Measurements from ENCODE around the gene SSMEM1.
"Not testable (repeated sequence)": the region's sequence is repeated elsewhere in the genome, so short reads cannot be mapped to it uniquely, and the experiment has no call there.

SSMEM1 gene

DNA sequence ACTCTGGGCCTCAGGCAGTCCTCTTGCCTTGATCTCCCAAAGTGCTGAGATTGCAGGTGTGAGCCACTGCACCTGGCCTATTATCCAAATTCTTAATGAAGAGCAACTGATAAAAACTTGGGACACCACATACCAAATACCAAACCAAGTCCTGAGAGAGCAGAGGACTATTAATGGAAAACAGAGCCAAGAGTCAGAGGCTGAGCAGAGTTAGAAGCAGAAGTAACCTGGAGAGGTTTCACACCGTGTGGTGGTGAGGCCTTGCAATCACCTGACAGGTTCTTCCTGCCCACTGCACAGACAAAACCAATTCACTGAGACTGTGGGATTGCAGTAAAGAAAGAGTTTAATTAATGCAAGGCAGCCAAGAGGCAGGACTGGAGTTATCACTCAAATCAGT lies 16.0 kb downstream of the SSMEM1 start:
- Histone ChIP-seq H3K4me3 (ENCODE audit: low read depth, low read length) (no peak overlapping the region), H2BK120ac (ENCODE audit: insufficient read depth, low read length, poor library complexity) (no peak overlapping the region)
- WGBS (ENCODE audit: extremely low coverage, insufficient coverage, insufficient read length) = no CpG with 5 or more reads among the region's 1 CpG

DNA sequence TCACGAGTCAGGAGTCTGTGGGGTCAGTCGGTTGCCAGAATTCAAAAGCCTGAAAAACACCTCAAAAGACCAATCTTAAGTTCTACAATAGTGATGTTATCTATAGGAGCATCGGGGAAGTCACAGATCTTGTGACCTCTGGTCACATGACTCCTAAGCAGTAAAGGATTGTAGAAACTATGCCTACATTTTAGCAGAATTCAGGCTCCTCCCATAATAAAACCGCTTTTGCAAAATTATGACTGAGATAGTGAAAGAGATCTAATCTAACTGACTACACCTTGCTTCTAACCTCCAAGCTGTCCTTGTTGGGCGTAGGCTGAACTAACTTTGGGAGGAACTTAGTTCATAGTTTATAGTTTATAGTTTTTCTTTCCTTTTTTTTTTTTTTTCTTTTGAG lies 16.6 kb downstream of the SSMEM1 start:
- Histone ChIP-seq H3K79me2 (ENCODE audit: control insufficient read depth, insufficient read depth, low read length, poor library complexity) (no peaks in the 10 kb centered on the region), H2AK5ac (ENCODE audit: low read length) (no peak overlapping the region), H2BK12ac (ENCODE audit: low read length) (no peak overlapping the region), H2BK120ac (ENCODE audit: insufficient read depth, low read length, poor library complexity) (no peak overlapping the region), H4K8ac (ENCODE audit: low read depth, low read length) (no peak overlapping the region), H3K79me1 (ENCODE audit: low read length) (no peaks in the 10 kb centered on the region), H2AFZ (ENCODE audit: insufficient read depth, low read length, poor library complexity) (no peak overlapping the region), H3K4me2 (ENCODE audit: low read length) (no peak overlapping the region), H3K27ac (ENCODE audit: low read depth, low read length) (no peak overlapping the region), H3K4me3 (ENCODE audit: low read depth, low read length) (no peak overlapping the region), H3K9me3 (ENCODE audit: insufficient read depth, low read depth, low read length) (peaks cover 3% of the 10 kb centered on the region), H4K91ac (ENCODE audit: low read depth, low read length) (no peak overlapping the region), H3K36me3 (ENCODE audit: control insufficient read depth in 1 of 2, insufficient read depth in 2 of 2, low read length in 2 of 2) (no peaks in the 10 kb centered on the region), H3K27me3 (ENCODE audit: insufficient read depth, low read length) (no peaks in the 10 kb centered on the region), H3K14ac (ENCODE audit: low read length) (no peak overlapping the region), H3K18ac (ENCODE audit: low read length) (no peak overlapping the region), H3K23ac (ENCODE audit: low read length) (no peak overlapping the region), H2BK5ac (ENCODE audit: low read depth, low read length, poor library complexity) (no peak overlapping the region), H3K4me1 (ENCODE audit: control insufficient read depth in 1 of 2, insufficient read depth in 2 of 2, low read length in 2 of 2) (peaks cover 0 to 3% of the 10 kb centered on the region in 2 experiments), H3K4ac (ENCODE audit: low read depth, low read length) (no peak overlapping the region), H3K9ac (ENCODE audit: low read length) (no peak overlapping the region), H4K12ac (ENCODE audit: low read depth, low read length) (no peak overlapping the region)
- DNase-seq = no peak
- WGBS (ENCODE audit: extremely low coverage, insufficient coverage, insufficient read length) = no CpG with 5 or more reads among the region's 5 CpGs

More for the DNA sequence above, 16.0 kb downstream of the SSMEM1 start:
- Histone ChIP-seq H3K4ac (ENCODE audit: low read depth, low read length) (no peak overlapping the region), H3K79me2 (ENCODE audit: control insufficient read depth, insufficient read depth, low read length, poor library complexity) (no peaks in the 10 kb centered on the region), H3K18ac (ENCODE audit: low read length) (no peak overlapping the region), H2AFZ (ENCODE audit: insufficient read depth, low read length, poor library complexity) (no peak overlapping the region), H3K79me1 (ENCODE audit: low read length) (no peaks in the 10 kb centered on the region), H3K4me2 (ENCODE audit: low read length) (no peak overlapping the region), H2AK5ac (ENCODE audit: low read length) (no peak overlapping the region), H3K4me1 (ENCODE audit: control insufficient read depth in 1 of 2, insufficient read depth in 2 of 2, low read length in 2 of 2) (peaks cover 0 to 3% of the 10 kb centered on the region in 2 experiments), H3K9me3 (ENCODE audit: insufficient read depth, low read depth, low read length) (peaks cover 3% of the 10 kb centered on the region), H2BK5ac (ENCODE audit: low read depth, low read length, poor library complexity) (no peak overlapping the region), H3K27ac (ENCODE audit: low read depth, low read length) (no peak overlapping the region), H3K36me3 (ENCODE audit: control insufficient read depth in 1 of 2, insufficient read depth in 2 of 2, low read length in 2 of 2) (no peaks in the 10 kb centered on the region), H4K12ac (ENCODE audit: low read depth, low read length) (no peak overlapping the region), H3K9ac (ENCODE audit: low read length) (no peak overlapping the region), H4K91ac (ENCODE audit: low read depth, low read length) (no peak overlapping the region), H2BK12ac (ENCODE audit: low read length) (no peak overlapping the region), H3K23ac (ENCODE audit: low read length) (no peak overlapping the region), H3K27me3 (ENCODE audit: insufficient read depth, low read length) (no peaks in the 10 kb centered on the region), H4K8ac (ENCODE audit: low read depth, low read length) (no peak overlapping the region), H3K14ac (ENCODE audit: low read length) (no peak overlapping the region)
- peak in 1 of 2 donors; percentile 18 for DNase-seq

DNA sequence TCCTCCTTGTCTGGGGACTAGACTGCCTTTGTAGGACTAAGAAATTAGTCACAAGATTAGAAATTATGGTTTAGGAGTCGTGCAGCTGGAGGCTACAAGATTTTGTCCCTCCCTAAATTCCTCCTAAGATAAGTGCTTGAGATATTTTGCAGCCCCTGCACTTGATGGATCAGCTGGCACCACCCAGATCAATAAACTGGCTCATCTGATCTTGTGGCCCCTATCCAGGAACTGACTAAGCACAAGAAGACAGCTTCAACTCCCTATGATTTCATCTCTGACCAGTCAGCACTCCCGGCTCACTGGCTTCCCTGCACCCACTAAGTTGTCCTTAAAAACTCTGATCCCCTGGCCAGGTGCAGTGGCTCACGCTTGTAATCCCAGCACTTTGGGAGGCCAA lies 17.3 kb downstream of the SSMEM1 start:
- not testable (repeated sequence) for H3K4me2 ChIP-seq (ENCODE audit: low read length); H2BK120ac ChIP-seq (ENCODE audit: insufficient read depth, low read length, poor library complexity); H4K91ac ChIP-seq (ENCODE audit: low read depth, low read length); H2BK12ac ChIP-seq (ENCODE audit: low read length); H3K9me3 ChIP-seq (ENCODE audit: insufficient read depth, low read depth, low read length); H3K36me3 ChIP-seq (ENCODE audit: control insufficient read depth in 1 of 2, insufficient read depth in 2 of 2, low read length in 2 of 2); H3K27ac ChIP-seq (ENCODE audit: low read depth, low read length); H3K14ac ChIP-seq (ENCODE audit: low read length); H2AFZ ChIP-seq (ENCODE audit: insufficient read depth, low read length, poor library complexity); H2AK5ac ChIP-seq (ENCODE audit: low read length); H3K4me3 ChIP-seq (ENCODE audit: low read depth, low read length); H3K9ac ChIP-seq (ENCODE audit: low read length); H3K18ac ChIP-seq (ENCODE audit: low read length); H3K79me2 ChIP-seq (ENCODE audit: control insufficient read depth, insufficient read depth, low read length, poor library complexity); H4K8ac ChIP-seq (ENCODE audit: low read depth, low read length); H2BK5ac ChIP-seq (ENCODE audit: low read depth, low read length, poor library complexity); H3K79me1 ChIP-seq (ENCODE audit: low read length); H4K12ac ChIP-seq (ENCODE audit: low read depth, low read length); H3K27me3 ChIP-seq (ENCODE audit: insufficient read depth, low read length); H3K4ac ChIP-seq (ENCODE audit: low read depth, low read length); H3K23ac ChIP-seq (ENCODE audit: low read length); H3K4me1 ChIP-seq (ENCODE audit: control insufficient read depth in 1 of 2, insufficient read depth in 2 of 2, low read length in 2 of 2); DNase-seq
- WGBS (ENCODE audit: extremely low coverage, insufficient coverage, insufficient read length) = no CpG with 5 or more reads among the region's 3 CpGs

DNA sequence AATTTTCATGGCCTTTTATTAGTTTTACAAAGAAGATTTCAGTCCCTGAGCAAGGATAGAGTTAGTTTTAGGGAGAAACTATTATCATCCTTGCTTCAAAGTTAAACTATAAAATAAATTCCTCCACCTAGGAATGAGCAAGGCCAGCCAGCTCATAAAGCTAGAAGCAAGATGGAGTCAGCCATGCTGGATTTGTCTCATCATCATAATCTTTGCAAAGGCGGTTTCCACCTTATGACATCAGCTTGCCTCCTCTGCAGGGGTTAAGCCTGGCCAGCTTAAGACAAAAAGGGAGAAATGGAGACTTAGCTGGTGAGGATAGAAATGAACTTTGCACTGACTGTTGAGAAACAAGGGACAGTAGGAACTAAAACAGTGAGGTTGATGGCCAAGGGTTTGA lies 18.7 kb downstream of the SSMEM1 start:
- Histone ChIP-seq H3K79me2 (ENCODE audit: control insufficient read depth, insufficient read depth, low read length, poor library complexity) (no peaks in the 10 kb centered on the region), H3K9me3 (ENCODE audit: insufficient read depth, low read depth, low read length) (peaks cover 5% of the 10 kb centered on the region), H3K14ac (ENCODE audit: low read length) (no peak overlapping the region), H3K79me1 (ENCODE audit: low read length) (no peaks in the 10 kb centered on the region), H4K8ac (ENCODE audit: low read depth, low read length) (no peak overlapping the region), H4K91ac (ENCODE audit: low read depth, low read length) (no peak overlapping the region), H3K27me3 (ENCODE audit: insufficient read depth, low read length) (no peaks in the 10 kb centered on the region), H3K9ac (ENCODE audit: low read length) (no peak overlapping the region), H3K4me1 (ENCODE audit: control insufficient read depth in 1 of 2, insufficient read depth in 2 of 2, low read length in 2 of 2) (no peaks in the 10 kb centered on the region), H2AK5ac (ENCODE audit: low read length) (no peak overlapping the region), H2BK12ac (ENCODE audit: low read length) (no peak overlapping the region), H2AFZ (ENCODE audit: insufficient read depth, low read length, poor library complexity) (no peak overlapping the region), H3K4me2 (ENCODE audit: low read length) (no peak overlapping the region), H3K4me3 (ENCODE audit: low read depth, low read length) (no peak overlapping the region), H3K27ac (ENCODE audit: low read depth, low read length) (no peak overlapping the region), H3K36me3 (ENCODE audit: control insufficient read depth in 1 of 2, insufficient read depth in 2 of 2, low read length in 2 of 2) (no peaks in the 10 kb centered on the region), H3K23ac (ENCODE audit: low read length) (no peak overlapping the region), H4K12ac (ENCODE audit: low read depth, low read length) (no peak overlapping the region), H3K4ac (ENCODE audit: low read depth, low read length) (no peak overlapping the region), H2BK120ac (ENCODE audit: insufficient read depth, low read length, poor library complexity) (no peak overlapping the region), H3K18ac (ENCODE audit: low read length) (no peak overlapping the region), H2BK5ac (ENCODE audit: low read depth, low read length, poor library complexity) (no peak overlapping the region)
- no CpG with 5 or more reads among the region's 1 CpG for WGBS (ENCODE audit: extremely low coverage, insufficient coverage, insufficient read length)
- DNase-seq = no peak

Measured in trophoblast cell (in vitro differentiated cells and primary cell).